Gastrocnemius medialis (tissue), 4 donors: ENCODE measurements around the gene CXXC5. TPM values are rescaled to one million over a fixed set of nuclear protein-coding genes. Genes with fewer than 3 reads are reported as not detected.

Experiments used
- ATAC-seq, 2 donors: fragments of 150-250 bp; one replicate each; pipeline ENCODE4 v1.9.1; 2016
- DNase-seq, 2 donors: peaks; one replicate each; pipeline ENCODE4 v3.0.0-alpha.2; 2019
- H3K27ac ChIP-seq, 4 donors: fragments of 200-600 bp; sonication (generic); 1 replicate in 1 of 4; 2 replicates in 3 of 4; pipeline ENCODE4 v1.5.1; 2016 to 2018; ENCODE audit warnings: mild to moderate bottlenecking in 2 of 4, moderate library complexity in 1 of 4
- H3K27me3 ChIP-seq, 3 donors: fragments of 200-600 bp; sonication (generic) in 2 of 3; 1 replicate in 1 of 3; 2 replicates in 2 of 3; pipeline versions ENCODE4 v1.5.1 to v1.6.0; 2016 to 2019; ENCODE audit warnings: mild to moderate bottlenecking in 1 of 3, moderate library complexity in 1 of 3
- H3K36me3 ChIP-seq, 2 donors: fragments of 200-600 bp; sonication (generic) in 1 of 2; one replicate each; pipeline ENCODE4 v1.5.1; 2017 to 2018
- H3K4me1 ChIP-seq, 2 donors: fragments of 200-600 bp; sonication (generic) in 1 of 2; one replicate each; pipeline ENCODE4 v1.5.1; 2016 to 2017; ENCODE audit warnings: mild to moderate bottlenecking in 2 of 2
- H3K4me3 ChIP-seq, 4 donors: fragments of 200-600 bp; sonication (generic) in 3 of 4; 1 replicate in 1 of 4; 2 replicates in 3 of 4; pipeline ENCODE4 v1.5.1; 2016 to 2019; ENCODE audit warnings: mild to moderate bottlenecking in 2 of 4
- H3K9me3 ChIP-seq, 3 donors: fragments of 200-600 bp; sonication (generic) in 2 of 3; 1 replicate in 1 of 3; 2 replicates in 2 of 3; pipeline ENCODE4 v1.5.1; 2016 to 2019
- CTCF ChIP-seq, 5 experiments: fragments of 450-650 bp in 3 of 5; fragments of 200-600 bp in 2 of 5; sonication (generic) in 2 of 5; IDR thresholded peaks in 4 of 5; conservative IDR thresholded peaks in 1 of 5; 1 replicate in 4 of 5; 2 replicates in 1 of 5; pipeline ENCODE4 v1.5.1; 2016 to 2019; ENCODE audit warnings: antibody characterized with exemption in 5 of 5, mild to moderate bottlenecking in 3 of 5, moderate library complexity in 3 of 5
- POLR2A ChIP-seq, 2 donors: fragments of 450-650 bp; IDR thresholded peaks; one replicate each; pipeline ENCODE4 v1.6.1; 2017; ENCODE audit warnings: antibody characterized with exemption in 2 of 2, mild to moderate bottlenecking in 2 of 2, moderate library complexity in 2 of 2
- in situ Hi-C, 4 donors: fragments of 200-750 bp; cut with MboI; loops; one replicate each; pipeline versions ENCODE4 v1.15.0 to v1.8.0; 2017; ENCODE audit warnings: low sequenced_read_pairs in 4 of 4
- intact Hi-C: fragments of 100-400 bp; cut with DNase I; formaldehyde crosslinking; loops from one replicate; pipeline ENCODE4 v1.15.1; 2023; ENCODE audit warnings: low total_unique reads
- total RNA-seq, 4 donors: library from RNA; depleted of rRNA; stranded (reverse); fragments of >200 nt; gene quantifications; one replicate each; pipeline versions ENCODE4 v1.1.0 to v1.2.3, GENCODE V29; 2016

Gene CXXC5
- total RNA-seq, 4 donors from 2014 or later, result 38.5 to 83.8 (median 60.9) TPM

GRCh38 chr5:139637438-139638089 is 10.6 kb upstream of the CXXC5 start:
- in situ Hi-C loops, result loop anchor here in 1 of 4 donors (10.0 kb wide), 1 partner anchor 57 kb away; no protein-coding TSS in a partner anchor
- intact Hi-C loops, result loop anchor here (1.0 to 10.0 kb wide), 4 partner anchors 11 to 537 kb away; partner anchors contain the start of genes CXXC5 and CYSTM1
- ATAC-seq, result peak; percentile 43 to 44

GRCh38 chr5:139638090-139638735 is 9.9 kb upstream of the CXXC5 start:
- in situ Hi-C loops, result loop anchor here in 1 of 4 donors (10.0 kb wide), 1 partner anchor 57 kb away; no protein-coding TSS in a partner anchor
- Histone ChIP-seq H3K4me1 (peaks cover 67 to 75% of the 10 kb centered on the region in 2 donors), H3K27me3 (no peaks in the 10 kb centered on the region), H3K4me3 (peak overlapping the region; percentile 62 to 92 (median 76)), H3K36me3 (no peaks in the 10 kb centered on the region), H3K27ac (peak overlapping the region; percentile 96 to 99 (median 98)), H3K9me3 (no peaks in the 10 kb centered on the region)
- intact Hi-C loops, result loop anchor here (5.0 to 10.0 kb wide), 2 partner anchors 109 to 537 kb away; partner anchors contain the start of gene CYSTM1
- peak; percentile 42 to 52 for ATAC-seq
- peak; percentile 58 to 67 for TF ChIP-seq POLR2A (IDR thresholded peaks at IDR 0.05)
- TF ChIP-seq CTCF (IDR thresholded peaks at IDR 0.05 in 4 of 5, conservative IDR thresholded peaks at IDR 0.05 in 1 of 5), result no peak
- peak; percentile 84 to 94 for DNase-seq

More at GRCh38 chr5:139637438-139638089, 10.6 kb upstream of the CXXC5 start:
- Histone ChIP-seq H3K4me3 (peak overlapping the region; percentile 62 to 92 (median 76)), H3K27ac (peak overlapping the region; percentile 96 to 99 (median 98)), H3K27me3 (no peaks in the 10 kb centered on the region), H3K9me3 (no peaks in the 10 kb centered on the region), H3K36me3 (no peaks in the 10 kb centered on the region), H3K4me1 (peaks cover 60 to 69% of the 10 kb centered on the region in 2 donors)
- DNase-seq, result peak; percentile 82 to 86
- TF ChIP-seq POLR2A (IDR thresholded peaks at IDR 0.05) (peak; percentile 37 to 59), CTCF (IDR thresholded peaks at IDR 0.05 in 4 of 5, conservative IDR thresholded peaks at IDR 0.05 in 1 of 5) (peak; percentile 36 to 62 (median 43))

GRCh38 chr5:139638736-139639618 is 9.2 kb upstream of the CXXC5 start:
- intact Hi-C loops, result loop anchor here (5.0 to 10.0 kb wide), 2 partner anchors 108 to 536 kb away; partner anchors contain the start of gene CYSTM1
- peaks cover 74 to 78% of the 10 kb centered on the region in 2 donors for H3K4me1 ChIP-seq
- no peak for TF ChIP-seq POLR2A (IDR thresholded peaks at IDR 0.05)
- no peak for TF ChIP-seq CTCF (IDR thresholded peaks at IDR 0.05 in 4 of 5, conservative IDR thresholded peaks at IDR 0.05 in 1 of 5)

More at GRCh38 chr5:139638736-139639618, 9.2 kb upstream of the CXXC5 start:
- H3K9me3 ChIP-seq, result no peaks in the 10 kb centered on the region
- H3K27ac ChIP-seq, result peak overlapping the region; percentile 96 to 99 (median 98)
- DNase-seq, result peak in 1 of 2 donors; percentile 25
- in situ Hi-C loops, result loop anchor here in 1 of 4 donors (10.0 kb wide), 1 partner anchor 56 kb away; no protein-coding TSS in a partner anchor
- H3K4me3 ChIP-seq, result peak overlapping the region in 2 of 4 donors; percentile 62 to 79
- H3K27me3 ChIP-seq, result no peaks in the 10 kb centered on the region
- no peak for ATAC-seq
- H3K36me3 ChIP-seq, result no peaks in the 10 kb centered on the region
